Bronchial epithelial cell (primary cell): ENCODE measurements around the gene HSPA1B. TPM values are rescaled to one million over a fixed set of nuclear protein-coding genes. Genes with fewer than 3 reads are reported as not detected.
"Not testable (repeated sequence)": the region's sequence is repeated elsewhere in the genome, so short reads cannot be mapped to it uniquely, and the experiment has no call there.

Experiments used
- DNase-seq: peaks from one replicate; pipeline ENCODE4 v3.0.0-alpha.2; 2010; ENCODE audit warnings: low read depth
- FAIRE-seq: peaks from 2 replicates; lab custom pipeline; 2011; peaks lifted over from hg19 to GRCh38; lab: Jason Lieb, UNC
- H3K27me3 ChIP-seq: 2 replicates; pipeline ENCODE4 v1.5.1; 2011; ENCODE audit warnings: low read length; ENCODE audit not compliant: control insufficient read depth, insufficient read depth
- H3K36me3 ChIP-seq: 2 replicates; pipeline ENCODE4 v1.5.1; 2011; ENCODE audit warnings: low read length; ENCODE audit not compliant: control insufficient read depth, insufficient read depth
- H3K4me3 ChIP-seq: 2 replicates; pipeline ENCODE4 v1.5.1; 2011; ENCODE audit warnings: mild to moderate bottlenecking, low read depth, low read length, control low read depth
- CTCF ChIP-seq: IDR thresholded peaks from 2 replicates; pipeline ENCODE4 v1.5.1; 2011; ENCODE audit warnings: mild to moderate bottlenecking, moderate library complexity, low read length, control low read depth, inconsistent platforms; ENCODE audit not compliant: insufficient read depth, severe bottlenecking
- total RNA-seq: library from RNA; depleted of rRNA; stranded (reverse); fragments of >200 nt; gene quantifications from 2 replicates; pipeline ENCODE4 v1.2.1, GENCODE V29; 2014

Gene HSPA1B
- total RNA-seq, 1 donor from 2014 or later: 118 TPM

- no peak for DNase-seq
- FAIRE-seq: no peak
- Histone ChIP-seq H3K4me3 (no peak overlapping the region), H3K36me3 (peaks cover 14% of the 10 kb centered on the region), H3K27me3 (no peaks in the 10 kb centered on the region)
- TF ChIP-seq CTCF: no peak
Observed at GRCh38 chr6:31842053-31842452, 14.5 kb downstream of the HSPA1B start.

GRCh38 chr6:31844507-31844906 is 17.0 kb downstream of the HSPA1B start:
- TF ChIP-seq CTCF: no peak
- no peak for FAIRE-seq
- DNase-seq: no peak
- Histone ChIP-seq H3K4me3 (no peak overlapping the region), H3K27me3 (no peaks in the 10 kb centered on the region), H3K36me3 (peaks cover 2% of the 10 kb centered on the region)

- DNase-seq (no peak), FAIRE-seq (no peak)
- no peaks in the 10 kb centered on the region for H3K36me3 ChIP-seq
- no peak overlapping the region for H3K4me3 ChIP-seq
- no peak for TF ChIP-seq CTCF
- H3K27me3 ChIP-seq: no peaks in the 10 kb centered on the region
Observed at GRCh38 chr6:31847276-31847978, 19.9 kb downstream of the HSPA1B start.

GRCh38 chr6:31850765-31851484 is 23.4 kb downstream of the HSPA1B start:
- no peak overlapping the region for H3K4me3 ChIP-seq
- DNase-seq (no peak), FAIRE-seq (no peak)
- no peaks in the 10 kb centered on the region for H3K36me3 ChIP-seq
- no peaks in the 10 kb centered on the region for H3K27me3 ChIP-seq
- TF ChIP-seq CTCF: no peak

GRCh38 chr6:31851485-31851832 is 23.9 kb downstream of the HSPA1B start:
- Histone ChIP-seq H3K36me3 (no peaks in the 10 kb centered on the region), H3K4me3 (no peak overlapping the region), H3K27me3 (no peaks in the 10 kb centered on the region)
- TF ChIP-seq CTCF: no peak
- DNase-seq: no peak
- no peak for FAIRE-seq

- not testable (repeated sequence) for H3K27me3 ChIP-seq, DNase-seq, H3K4me3 ChIP-seq, H3K36me3 ChIP-seq, FAIRE-seq
Observed at GRCh38 chr6:31851980-31852718, 24.6 kb downstream of the HSPA1B start.

GRCh38 chr6:31857774-31858173 is 30.2 kb downstream of the HSPA1B start:
- FAIRE-seq, H3K27me3 ChIP-seq, DNase-seq, H3K4me3 ChIP-seq: not testable (repeated sequence)
- peaks cover 13% of the 10 kb centered on the region for H3K36me3 ChIP-seq
